Calu3 (cell line): ENCODE measurements around the gene TMTC2. TPM values are rescaled to one million over a fixed set of nuclear protein-coding genes. Genes with fewer than 3 reads are reported as not detected.

ENCODE experiments used
- BruUV-seq: library from RNA; stranded (reverse); fragments of 400-500 nt; replicated peaks from 2 replicates; lab custom pipeline; 2021; lab: Mats Ljungman, UMichigan
- CTCF ChIA-PET: fragments of 300-600 bp; sonication (Branson Sonifier 250); formaldehyde crosslinking; loops from one replicate; lab custom pipeline; 2022; ENCODE audit warnings: antibody characterized with exemption; lab: Charles Lee
- DNase-seq: peaks from one replicate; pipeline ENCODE4 v3.0.0; 2022
- H3K27ac Mint-ChIP-seq: one replicate; pipeline ENCODE4 v1.8.0; 2022; ENCODE audit warnings: mixed read lengths; ENCODE audit not compliant: unreplicated experiment
- H3K27me3 Mint-ChIP-seq: one replicate; pipeline ENCODE4 v1.8.0; 2022; ENCODE audit warnings: mixed read lengths; ENCODE audit not compliant: unreplicated experiment
- H3K36me3 Mint-ChIP-seq: one replicate; pipeline ENCODE4 v1.8.0; 2022; ENCODE audit warnings: mild to moderate bottlenecking, moderate library complexity, mixed read lengths; ENCODE audit not compliant: insufficient read depth, unreplicated experiment
- H3K4me1 Mint-ChIP-seq: one replicate; pipeline ENCODE4 v1.8.0; 2022; ENCODE audit warnings: mild to moderate bottlenecking, low read depth, mixed read lengths; ENCODE audit not compliant: unreplicated experiment
- H3K4me3 Mint-ChIP-seq: one replicate; pipeline ENCODE4 v1.8.0; 2022; ENCODE audit warnings: mild to moderate bottlenecking, low read depth, moderate library complexity, mixed read lengths; ENCODE audit not compliant: unreplicated experiment
- H3K9me3 Mint-ChIP-seq: one replicate; pipeline ENCODE4 v1.8.0; 2022; ENCODE audit warnings: low read depth, mixed read lengths; ENCODE audit not compliant: unreplicated experiment
- intact Hi-C: fragments of 100-400 bp; cut with micrococcal nuclease; formaldehyde crosslinking; loops from one replicate; pipeline ENCODE4 v1.10.0; 2022; ENCODE audit not compliant: unreplicated experiment
- total RNA-seq: library from RNA; stranded (reverse); gene quantifications from 2 replicates; pipeline ENCODE4 v1.2.3, GENCODE V29; 2022
- TF ChIP-seq, protein P1 (sequence below): fragments of 200-600 bp; IDR thresholded peaks from one replicate; pipeline ENCODE4 v1.8.0; 2022; ENCODE audit warnings: antibody characterized with exemption; ENCODE audit not compliant: unreplicated experiment

TMTC2 gene
- total RNA-seq, 1 experiment from 2014 or later, result 31.2 TPM

DNA sequence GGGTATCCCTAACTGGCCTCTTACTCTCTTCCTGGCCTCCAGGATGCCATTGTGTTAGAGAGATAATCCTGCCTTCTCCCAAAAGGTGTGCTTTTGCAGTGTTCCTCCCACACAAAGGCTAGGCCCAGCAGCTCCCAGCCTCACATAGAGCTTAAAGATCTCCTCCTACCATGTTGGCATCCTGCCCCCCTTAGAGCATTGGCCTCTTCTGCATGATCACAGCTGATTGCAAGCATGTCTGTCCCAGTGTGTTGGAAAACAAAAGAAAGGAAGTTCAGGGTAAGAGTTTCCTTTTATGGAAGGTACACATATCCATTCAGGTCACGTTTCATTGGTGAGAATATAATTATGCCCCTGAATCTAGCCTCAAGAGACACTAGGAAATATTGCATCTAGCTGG, 405.4 kb downstream of the TMTC2 start:
- no peaks in the 10 kb centered on the region for H3K27me3 Mint-ChIP-seq
- H3K4me1 Mint-ChIP-seq, result no peaks in the 10 kb centered on the region
- DNase-seq, result no peak
- H3K27ac Mint-ChIP-seq, result no peak overlapping the region
- no peaks in the 10 kb centered on the region for H3K9me3 Mint-ChIP-seq
- intact Hi-C loops, result no loop called here
- H3K4me3 Mint-ChIP-seq, result no peak overlapping the region
- no peaks in the 10 kb centered on the region for H3K36me3 Mint-ChIP-seq
- CTCF ChIA-PET, result no interaction called here
- TF ChIP-seq, protein P1, sequence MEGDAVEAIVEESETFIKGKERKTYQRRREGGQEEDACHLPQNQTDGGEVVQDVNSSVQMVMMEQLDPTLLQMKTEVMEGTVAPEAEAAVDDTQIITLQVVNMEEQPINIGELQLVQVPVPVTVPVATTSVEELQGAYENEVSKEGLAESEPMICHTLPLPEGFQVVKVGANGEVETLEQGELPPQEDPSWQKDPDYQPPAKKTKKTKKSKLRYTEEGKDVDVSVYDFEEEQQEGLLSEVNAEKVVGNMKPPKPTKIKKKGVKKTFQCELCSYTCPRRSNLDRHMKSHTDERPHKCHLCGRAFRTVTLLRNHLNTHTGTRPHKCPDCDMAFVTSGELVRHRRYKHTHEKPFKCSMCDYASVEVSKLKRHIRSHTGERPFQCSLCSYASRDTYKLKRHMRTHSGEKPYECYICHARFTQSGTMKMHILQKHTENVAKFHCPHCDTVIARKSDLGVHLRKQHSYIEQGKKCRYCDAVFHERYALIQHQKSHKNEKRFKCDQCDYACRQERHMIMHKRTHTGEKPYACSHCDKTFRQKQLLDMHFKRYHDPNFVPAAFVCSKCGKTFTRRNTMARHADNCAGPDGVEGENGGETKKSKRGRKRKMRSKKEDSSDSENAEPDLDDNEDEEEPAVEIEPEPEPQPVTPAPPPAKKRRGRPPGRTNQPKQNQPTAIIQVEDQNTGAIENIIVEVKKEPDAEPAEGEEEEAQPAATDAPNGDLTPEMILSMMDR, result no peak
- no TSS peak for BruUV-seq

DNA sequence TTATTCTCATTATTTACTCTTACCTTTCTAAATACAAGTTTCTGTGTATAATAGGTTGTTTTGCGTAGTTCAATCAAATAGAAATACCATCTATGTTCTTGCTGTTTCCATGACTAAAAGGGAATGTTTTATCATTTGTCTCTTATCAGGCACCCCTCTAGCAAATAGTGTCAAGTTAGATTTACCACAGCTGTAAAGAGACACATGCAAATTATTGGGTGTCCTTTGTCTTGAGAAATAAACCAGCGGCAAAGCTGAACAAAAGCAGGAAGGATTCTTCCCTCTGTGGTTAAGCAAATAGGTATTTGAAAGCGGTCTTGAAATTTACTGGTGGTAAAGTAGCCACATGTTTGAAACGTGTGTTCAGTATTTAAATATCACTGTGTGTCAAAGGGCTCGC, 405.9 kb downstream of the TMTC2 start:
- Mint-ChIP-seq H3K27ac (no peak overlapping the region), H3K9me3 (no peaks in the 10 kb centered on the region), H3K4me1 (no peaks in the 10 kb centered on the region), H3K27me3 (no peaks in the 10 kb centered on the region), H3K36me3 (no peaks in the 10 kb centered on the region), H3K4me3 (no peak overlapping the region)
- intact Hi-C loops, result no loop called here
- no TSS peak for BruUV-seq
- TF ChIP-seq, protein P1, result no peak
- DNase-seq, result no peak
- CTCF ChIA-PET, result no interaction called here

DNA sequence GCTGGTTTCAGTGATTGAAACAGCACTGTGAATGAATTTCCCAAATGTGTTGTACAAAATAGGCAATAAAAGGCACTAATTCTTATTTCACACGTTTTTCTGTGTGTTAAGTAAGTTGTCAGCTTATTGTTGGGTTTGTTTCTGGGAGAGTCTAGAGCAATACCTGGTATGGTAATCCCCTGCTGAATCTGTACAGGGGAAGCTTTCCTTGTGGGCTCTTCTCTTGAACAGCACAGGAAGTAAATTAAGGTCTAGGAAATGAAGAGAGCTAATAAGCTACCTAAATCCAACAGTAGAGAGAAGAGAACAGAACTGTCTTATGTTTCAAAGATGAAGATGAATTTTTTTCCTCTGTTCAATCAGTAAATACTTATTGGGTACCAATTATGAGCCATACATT, 406.7 kb downstream of the TMTC2 start:
- BruUV-seq, result no TSS peak
- H3K36me3 Mint-ChIP-seq, result no peaks in the 10 kb centered on the region
- no peaks in the 10 kb centered on the region for H3K9me3 Mint-ChIP-seq
- intact Hi-C loops, result no loop called here
- TF ChIP-seq, protein P1, result no peak
- H3K27me3 Mint-ChIP-seq, result no peaks in the 10 kb centered on the region
- H3K4me1 Mint-ChIP-seq, result no peaks in the 10 kb centered on the region
- CTCF ChIA-PET, result no interaction called here
- no peak overlapping the region for H3K27ac Mint-ChIP-seq
- no peak overlapping the region for H3K4me3 Mint-ChIP-seq
- no peak for DNase-seq

DNA sequence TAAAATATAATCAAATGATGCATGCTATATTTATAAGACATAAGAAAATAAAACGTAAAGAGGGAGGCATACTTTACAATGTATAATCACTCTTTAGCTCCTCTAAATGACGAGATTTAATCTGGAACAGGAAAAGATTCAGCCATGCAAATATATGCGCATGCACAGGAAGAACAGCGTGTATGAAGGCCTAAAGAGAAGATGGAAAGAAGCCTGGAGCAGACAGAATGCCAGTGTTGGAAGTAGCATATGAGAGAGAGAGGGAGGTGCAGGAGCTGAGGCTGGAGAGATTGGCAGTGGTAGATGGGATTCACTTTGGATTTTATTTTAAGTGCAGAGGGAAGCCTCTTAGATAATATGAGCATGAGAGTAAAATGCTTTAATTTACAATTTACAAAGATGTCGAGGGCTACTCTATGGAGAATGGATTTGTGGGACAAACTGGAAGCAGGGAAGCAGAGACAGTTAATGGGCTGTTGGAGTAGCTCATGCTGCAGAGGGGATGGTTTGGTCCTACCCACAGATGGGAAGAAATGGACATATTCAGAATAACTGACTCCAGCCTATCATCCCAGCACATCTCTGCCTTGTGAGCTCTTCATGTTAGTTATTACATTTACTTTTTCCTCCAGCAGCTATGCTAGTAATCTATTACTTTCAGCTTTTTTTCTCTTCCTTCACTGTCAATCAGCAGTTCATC, 411.1 kb downstream of the TMTC2 start:
- CTCF ChIA-PET, result no interaction called here
- no peaks in the 10 kb centered on the region for H3K4me1 Mint-ChIP-seq

More for the DNA sequence above, 411.1 kb downstream of the TMTC2 start:
- TF ChIP-seq, protein P1, result no peak
- intact Hi-C loops, result no loop called here
- no peaks in the 10 kb centered on the region for H3K36me3 Mint-ChIP-seq
- no peak for DNase-seq
- BruUV-seq, result no TSS peak
- H3K27me3 Mint-ChIP-seq, result no peaks in the 10 kb centered on the region
- no peak overlapping the region for H3K27ac Mint-ChIP-seq
- H3K9me3 Mint-ChIP-seq, result no peaks in the 10 kb centered on the region
- no peak overlapping the region for H3K4me3 Mint-ChIP-seq
